OCI-LY7 (cell line): ENCODE data around the gene RBM33. TPM values are rescaled to one million over a fixed set of nuclear protein-coding genes. Genes with fewer than 3 reads are reported as not detected.

Source experiments
- BruUV-seq: library from RNA; stranded (reverse); fragments of 400-500 nt; replicated peaks from 2 replicates; lab custom pipeline; 2021; lab: Mats Ljungman, UMichigan
- CTCF ChIA-PET: fragments of 300-600 bp; sonication (Branson Sonifier 250); formaldehyde crosslinking; loops from one replicate; lab custom pipeline; 2022; ENCODE audit warnings: antibody characterized with exemption; ENCODE audit not compliant: unreplicated experiment; lab: Charles Lee
- POLR2A ChIA-PET: fragments of 300-600 bp; sonication (Branson Sonifier 250); formaldehyde crosslinking; loops from one replicate; lab custom pipeline; 2022; ENCODE audit warnings: antibody characterized with exemption; lab: Charles Lee
- DNase-seq: peaks from one replicate; pipeline ENCODE4 v3.0.0-alpha.2; 2015; ENCODE audit warnings: low spot score
- H2AFZ ChIP-seq: fragments of 200-600 bp; sonication (generic), shearing (Covaris generic); 2 replicates; pipeline ENCODE4 v1.6.1; 2014; ENCODE audit warnings: mild to moderate bottlenecking, antibody characterized with exemption, low read length, moderate library complexity
- H3K27ac ChIP-seq: fragments of 200-600 bp; sonication (generic); 2 replicates; pipeline ENCODE4 v1.5.1; 2014; ENCODE audit warnings: mixed run types, low read depth, mild to moderate bottlenecking, moderate library complexity, low read length, inconsistent platforms; ENCODE audit not compliant: poor library complexity, severe bottlenecking
- H3K36me3 ChIP-seq: fragments of 200-600 bp; sonication (generic); 2 replicates; pipeline ENCODE4 v1.6.1; 2014; ENCODE audit warnings: mild to moderate bottlenecking, antibody characterized with exemption, low read length, moderate library complexity, mixed read lengths; ENCODE audit not compliant: insufficient read depth
- H3K4me1 ChIP-seq: fragments of 200-600 bp; sonication (generic); 2 replicates; pipeline ENCODE4 v1.5.1; 2014; ENCODE audit warnings: mild to moderate bottlenecking, low read length; ENCODE audit not compliant: insufficient read depth, poor library complexity, severe bottlenecking
- H3K4me2 ChIP-seq: fragments of 200-600 bp; sonication (generic); 2 replicates; pipeline ENCODE4 v1.6.1; 2014; ENCODE audit warnings: mild to moderate bottlenecking, low read length
- H3K4me3 ChIP-seq: fragments of 200-600 bp; sonication (generic); 2 replicates; pipeline ENCODE4 v1.5.1; 2014; ENCODE audit warnings: mild to moderate bottlenecking, low read depth, low read length; ENCODE audit not compliant: poor library complexity, severe bottlenecking
- H3K79me2 ChIP-seq: fragments of 200-600 bp; sonication (generic); 2 replicates; pipeline ENCODE4 v1.6.1; 2016; ENCODE audit warnings: low read depth, mild to moderate bottlenecking, low read length, moderate library complexity, mixed read lengths; ENCODE audit not compliant: insufficient read depth
- H3K9me2 ChIP-seq: fragments of 200-600 bp; sonication (generic); 2 replicates; pipeline ENCODE4 v1.6.1; 2016; ENCODE audit warnings: mild to moderate bottlenecking, low read length, mixed read lengths; ENCODE audit not compliant: insufficient read depth
- H3K9me3 ChIP-seq: fragments of 200-600 bp; sonication (generic); 2 replicates; pipeline ENCODE4 v1.6.1; 2014; ENCODE audit warnings: mild to moderate bottlenecking, mixed run types, low read length, mixed read lengths
- H4K20me1 ChIP-seq: fragments of 200-600 bp; sonication (generic); 2 replicates; pipeline ENCODE4 v1.6.1; 2014; ENCODE audit warnings: mild to moderate bottlenecking, antibody characterized with exemption, low read length, moderate library complexity, mixed read lengths; ENCODE audit not compliant: insufficient read depth
- CTCF ChIP-seq: fragments of 200-600 bp; sonication (generic); conservative IDR thresholded peaks from 2 replicates; pipeline ENCODE4 v1.5.1; 2014; ENCODE audit warnings: mild to moderate bottlenecking, antibody characterized with exemption, low read length, moderate library complexity, mixed read lengths
- EZH2phosphoT487 ChIP-seq: fragments of 200-600 bp; sonication (generic); IDR thresholded peaks from 2 replicates; pipeline ENCODE4 v1.6.1; 2018; ENCODE audit warnings: low read depth, borderline replicate concordance, mild to moderate bottlenecking, mixed run types, antibody characterized with exemption, low read length, moderate library complexity, mixed read lengths
- intact Hi-C: fragments of 100-400 bp; cut with micrococcal nuclease; formaldehyde crosslinking; loops from one replicate; pipeline ENCODE4 v1.10.0; 2022; ENCODE audit not compliant: unreplicated experiment
- total RNA-seq, 2 experiments: library from RNA; depleted of rRNA in 1 of 2; stranded (reverse); fragments of >200 nt in 1 of 2; shearing (Covaris generic) in 1 of 2; gene quantifications; 2 replicates each; pipeline ENCODE4 v1.2.3, GENCODE V29; 2014 to 2022

Gene RBM33
- total RNA-seq, 2 experiments from 2014 or later = 67.6 to 127 TPM

GRCh38 chr7:155802291-155802690, 157.8 kb downstream of the RBM33 start:
- BruUV-seq = no TSS peak
- Histone ChIP-seq H3K4me2 (no peak overlapping the region), H2AFZ (no peak overlapping the region), H3K4me1 (no peaks in the 10 kb centered on the region), H3K9me2 (no peaks in the 10 kb centered on the region), H3K79me2 (no peaks in the 10 kb centered on the region), H3K27ac (no peak overlapping the region), H3K9me3 (no peaks in the 10 kb centered on the region), H3K4me3 (no peak overlapping the region), H3K36me3 (no peaks in the 10 kb centered on the region), H4K20me1 (no peaks in the 10 kb centered on the region)
- CTCF ChIA-PET = no interaction called here
- intact Hi-C loops = no loop called here
- POLR2A ChIA-PET = no interaction called here
- DNase-seq = no peak
- TF ChIP-seq EZH2phosphoT487 (no peak), CTCF (no peak)

- TF ChIP-seq EZH2phosphoT487 (no peak), CTCF (no peak)
- Histone ChIP-seq H3K36me3 (no peaks in the 10 kb centered on the region), H3K79me2 (no peaks in the 10 kb centered on the region), H3K4me1 (no peaks in the 10 kb centered on the region), H3K27ac (no peak overlapping the region), H3K4me3 (no peak overlapping the region), H3K4me2 (no peak overlapping the region), H2AFZ (no peak overlapping the region), H4K20me1 (no peaks in the 10 kb centered on the region), H3K9me3 (no peaks in the 10 kb centered on the region), H3K9me2 (no peaks in the 10 kb centered on the region)
- POLR2A ChIA-PET = interaction anchor here (0.7 kb wide), 1 partner anchor 188 kb away, joined by 4 read pairs; no protein-coding TSS in a partner anchor
- BruUV-seq = no TSS peak
- CTCF ChIA-PET = no interaction called here
- DNase-seq = no peak
- intact Hi-C loops = no loop called here
Observed at GRCh38 chr7:155802906-155803417, 158.5 kb downstream of the RBM33 start.

DNA sequence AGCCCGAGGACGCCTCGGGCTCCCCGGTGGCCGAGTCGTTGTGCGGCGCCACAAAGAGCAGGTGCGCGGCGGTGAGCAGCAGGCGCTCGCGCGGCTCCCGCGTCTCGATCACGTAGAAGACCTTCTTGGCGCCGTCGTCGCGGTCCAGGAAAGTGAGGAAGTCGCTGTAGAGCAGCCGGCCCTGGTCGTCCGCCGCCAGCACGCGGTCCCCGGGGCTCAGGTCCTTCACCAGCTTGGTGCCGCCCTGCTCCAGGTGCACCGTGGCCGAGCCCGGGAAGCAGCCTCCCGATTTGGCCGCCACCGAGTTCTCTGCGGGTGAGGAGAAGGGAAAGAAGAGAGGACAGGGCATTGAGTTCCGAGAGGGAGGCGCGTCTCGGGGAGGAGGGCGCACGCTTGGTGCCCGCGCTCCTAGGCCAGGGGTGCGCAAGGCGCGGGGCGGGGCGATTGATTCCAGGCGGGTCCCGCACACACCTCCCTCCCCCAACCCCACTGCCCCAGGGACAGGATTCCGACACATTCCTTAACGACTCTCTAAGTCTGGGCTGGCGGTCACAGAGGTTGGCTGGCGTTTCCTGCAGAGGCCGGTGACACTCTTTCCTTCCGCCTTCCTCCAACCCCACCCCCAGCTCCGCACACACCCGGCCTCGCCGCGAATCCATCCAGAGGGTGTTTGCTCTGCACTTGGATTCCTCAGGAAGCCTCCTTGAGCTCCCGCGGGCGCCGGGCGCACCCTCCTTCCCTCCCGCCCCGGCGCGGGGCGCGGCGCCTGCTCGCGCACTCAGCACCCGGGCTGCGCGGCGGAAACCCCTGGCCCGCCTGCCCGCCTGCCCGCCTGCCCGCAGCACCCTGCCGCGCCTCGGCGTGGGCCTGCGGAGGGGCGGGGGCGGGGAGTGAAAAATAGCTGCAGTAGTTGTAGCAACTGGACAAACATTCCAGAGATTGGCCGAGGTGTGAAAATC, 159.2 kb downstream of the RBM33 start:
- intact Hi-C loops = no loop called here
- no peak overlapping the region for H3K4me3 ChIP-seq
- H3K9me2 ChIP-seq = no peaks in the 10 kb centered on the region
- no TSS peak for BruUV-seq
- no peaks in the 10 kb centered on the region for H3K79me2 ChIP-seq
- no peak overlapping the region for H2AFZ ChIP-seq
- no peaks in the 10 kb centered on the region for H3K4me1 ChIP-seq
- ChIA-PET CTCF (no interaction called here), POLR2A (no interaction called here)
- no peaks in the 10 kb centered on the region for H3K9me3 ChIP-seq
- no peaks in the 10 kb centered on the region for H3K36me3 ChIP-seq
- no peak for DNase-seq
- H3K27ac ChIP-seq = no peak overlapping the region
- no peak overlapping the region for H3K4me2 ChIP-seq
- no peaks in the 10 kb centered on the region for H4K20me1 ChIP-seq
- TF ChIP-seq CTCF (no peak), EZH2phosphoT487 (no peak)
